Measurements from ENCODE around the gene HSPB3.
A peak's percentile ranks its signal among the peaks of the same experiment; 100 is the strongest.
"Not testable (repeated sequence)": the region's sequence is repeated elsewhere in the genome, so short reads cannot be mapped to it uniquely, and the experiment has no call there.

The HSPB3 gene

GRCh38 chr5:54455413-54456157 lies at the start of gene HSPB3:
TSS of gene HSPB3 (plus strand) at chr5:54455699. CDS start at chr5:54455790, 91 bp downstream.
- DNase-seq: no peak

GRCh38 chr5:54411176-54411575 lies 44.3 kb upstream of the HSPB3 start:
- no peak for DNase-seq

GRCh38 chr5:54412913-54413312 lies 42.6 kb upstream of the HSPB3 start:
- no peak for DNase-seq

GRCh38 chr5:54415147-54415546 lies 40.4 kb upstream of the HSPB3 start:
- no peak for DNase-seq

- DNase-seq: no peak
Observed at GRCh38 chr5:54415896-54416601, 39.5 kb upstream of the HSPB3 start.

- DNase-seq: peak; percentile 9
Observed at GRCh38 chr5:54419573-54420423, 35.7 kb upstream of the HSPB3 start.

GRCh38 chr5:54420511-54420910 lies 35.0 kb upstream of the HSPB3 start:
- not testable (repeated sequence) for DNase-seq

- no peak for DNase-seq
Observed at GRCh38 chr5:54421976-54422375, 33.5 kb upstream of the HSPB3 start.

- no peak for DNase-seq
Observed at GRCh38 chr5:54425258-54425657, 30.2 kb upstream of the HSPB3 start.

- DNase-seq: no peak
Observed at GRCh38 chr5:54426209-54426608, 29.3 kb upstream of the HSPB3 start.

GRCh38 chr5:54434650-54435049 lies 20.8 kb upstream of the HSPB3 start:
- not testable (repeated sequence) for DNase-seq

- DNase-seq: no peak
Observed at GRCh38 chr5:54438620-54439389, 16.7 kb upstream of the HSPB3 start.

GRCh38 chr5:54440456-54440893 lies 15.0 kb upstream of the HSPB3 start:
- no peak for DNase-seq

GRCh38 chr5:54442271-54442670 lies 13.2 kb upstream of the HSPB3 start:
- no peak for DNase-seq

- DNase-seq: no peak
Observed at GRCh38 chr5:54443270-54443669, 12.2 kb upstream of the HSPB3 start.

- DNase-seq: no peak
Observed at GRCh38 chr5:54445691-54446378, 9.7 kb upstream of the HSPB3 start.

- DNase-seq: no peak
Observed at GRCh38 chr5:54446379-54446732, 9.1 kb upstream of the HSPB3 start.

GRCh38 chr5:54449923-54450322 lies 5.6 kb upstream of the HSPB3 start:
- DNase-seq: no peak

- DNase-seq: no peak
Observed at GRCh38 chr5:54450542-54450941, 5.0 kb upstream of the HSPB3 start.

- DNase-seq: no peak
Observed at GRCh38 chr5:54453046-54453445, 2.5 kb upstream of the HSPB3 start.

- DNase-seq: no peak
Observed at GRCh38 chr5:54454602-54455001, 897 bp upstream of the HSPB3 start.

All from NCI-H526 treated with DMSO at 0.1 percent for 48 hours (cell line).